NCI-H1105 treated with DMSO at 0.1 percent for 48 hours (cell line): Measurements from ENCODE around the gene PTPRN2.
"Not testable (repeated sequence)": the region's sequence is repeated elsewhere in the genome, so short reads cannot be mapped to it uniquely, and the experiment has no call there.

Experiments used
- DNase-seq: peaks from one replicate; lab custom pipeline; 2025; lab: John Stamatoyannopoulos, UW

Gene PTPRN2

DNA sequence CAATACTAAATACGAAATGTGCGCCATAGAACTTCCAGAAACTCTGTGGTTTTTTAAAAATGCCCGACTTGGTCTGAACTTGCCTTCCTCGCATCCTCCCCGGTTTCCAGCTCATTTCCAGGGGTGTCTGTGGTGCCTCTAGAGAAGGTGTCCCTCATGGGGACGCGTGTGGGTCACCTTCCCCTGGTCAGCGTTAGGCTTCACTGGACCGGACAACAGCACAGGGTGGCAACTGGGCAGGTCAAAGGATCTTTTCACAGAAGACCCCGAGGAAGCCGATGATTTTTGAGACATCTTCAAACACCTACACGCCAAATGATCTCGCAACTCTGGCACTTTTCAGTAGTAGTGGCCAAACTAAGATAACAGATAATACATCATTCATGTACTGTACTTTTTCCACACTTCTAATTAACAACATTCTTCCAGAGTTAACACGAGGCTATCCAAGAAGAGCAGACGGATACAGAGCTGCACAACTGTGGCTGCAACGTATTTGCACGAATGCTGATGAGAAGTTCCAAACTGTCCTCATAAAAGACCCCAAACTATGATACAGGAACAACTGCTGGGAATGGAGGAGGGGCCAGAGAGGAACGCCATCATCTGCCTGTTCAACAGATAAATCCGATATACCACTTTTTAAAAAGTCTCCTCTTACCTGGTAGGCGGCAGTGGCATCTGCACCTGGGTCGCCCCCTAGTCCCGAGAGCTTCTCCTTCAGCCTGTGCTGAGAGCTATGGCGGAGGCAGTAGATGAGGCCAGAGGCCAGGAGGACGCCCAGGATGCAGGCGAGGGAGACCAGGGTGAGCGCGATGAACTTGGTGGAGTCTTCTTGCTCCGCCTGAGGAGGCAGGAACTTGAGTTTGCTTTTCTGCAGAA is 905.3 kb downstream of the PTPRN2 start:
- no peak for DNase-seq

DNA sequence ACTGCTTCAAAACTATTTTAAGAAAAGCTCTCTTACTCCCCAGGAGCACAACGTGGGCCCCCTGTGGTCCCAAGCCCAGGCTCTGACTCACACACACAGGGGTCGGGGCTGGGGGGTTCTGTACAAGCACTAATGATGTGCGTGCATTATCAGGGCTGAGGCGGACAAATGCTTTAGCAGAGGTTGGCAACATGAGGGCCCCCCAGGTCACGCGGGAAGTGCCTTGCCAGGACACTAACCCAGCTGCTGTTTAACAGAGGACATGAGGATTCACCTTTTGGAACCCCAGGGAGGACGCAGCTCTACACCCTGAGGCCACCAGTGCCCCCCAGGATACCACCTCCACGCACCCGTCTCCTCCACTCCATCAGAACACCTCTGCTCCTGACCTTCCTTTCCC is 908.0 kb downstream of the PTPRN2 start:
- no peak for DNase-seq

DNA sequence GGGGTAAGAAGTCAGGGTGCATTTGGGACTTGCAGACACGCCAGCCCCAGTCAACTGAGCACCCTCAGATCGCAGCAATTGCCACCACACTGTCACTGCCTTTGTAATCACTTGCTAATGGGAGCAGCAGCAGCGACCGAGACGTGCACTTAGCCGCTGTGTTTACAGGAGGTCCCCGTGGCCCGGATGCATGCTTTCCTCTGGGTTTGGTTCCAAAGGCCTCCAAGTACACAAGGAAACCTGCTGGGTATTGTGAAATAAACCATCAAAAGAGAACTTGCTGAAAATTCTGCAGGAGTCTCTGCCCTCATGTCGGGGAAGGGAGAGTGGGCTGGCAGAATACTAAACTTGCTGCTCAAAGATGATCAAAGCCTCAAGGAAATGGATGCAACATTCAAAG is 909.1 kb downstream of the PTPRN2 start:
- no peak for DNase-seq

DNA sequence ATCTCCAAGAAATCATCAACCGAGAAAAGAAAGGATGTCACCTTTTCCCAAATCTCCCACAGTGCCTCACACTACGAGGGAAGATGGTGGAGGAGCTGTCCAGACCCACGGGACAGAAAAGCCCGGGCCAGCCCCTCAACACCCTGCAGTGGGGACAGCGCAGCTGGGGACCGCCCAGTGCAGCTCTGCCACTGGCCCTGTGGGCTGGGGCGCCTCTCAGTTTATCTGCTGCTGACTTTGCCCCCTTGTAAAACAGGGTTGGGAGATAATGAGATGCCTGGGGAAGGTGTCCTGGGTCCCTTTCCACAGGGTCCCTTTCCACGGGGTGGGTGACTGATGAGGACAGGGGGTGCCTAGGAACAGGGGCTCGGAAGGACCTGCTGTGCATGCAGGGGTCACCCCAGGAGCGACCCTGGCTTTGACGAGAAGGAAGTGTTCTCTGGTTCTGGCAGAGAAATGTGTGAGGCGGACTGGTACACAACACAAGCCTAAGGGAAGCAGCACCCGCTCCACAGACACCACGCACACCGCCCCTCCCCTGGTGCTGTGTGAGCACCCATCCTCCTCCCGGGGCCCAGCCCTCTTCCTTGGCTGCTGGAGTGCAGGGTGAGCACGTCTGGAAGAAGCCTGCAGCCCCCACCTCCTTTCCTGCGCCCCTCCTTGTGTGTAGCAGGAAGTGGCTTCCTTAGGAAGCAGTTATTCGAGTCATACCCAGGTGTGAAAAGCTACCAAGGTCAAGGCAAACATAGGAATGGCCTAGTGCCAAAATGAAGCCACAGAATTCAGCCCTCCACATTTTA is 911.0 kb downstream of the PTPRN2 start:
- no peak for DNase-seq

DNA sequence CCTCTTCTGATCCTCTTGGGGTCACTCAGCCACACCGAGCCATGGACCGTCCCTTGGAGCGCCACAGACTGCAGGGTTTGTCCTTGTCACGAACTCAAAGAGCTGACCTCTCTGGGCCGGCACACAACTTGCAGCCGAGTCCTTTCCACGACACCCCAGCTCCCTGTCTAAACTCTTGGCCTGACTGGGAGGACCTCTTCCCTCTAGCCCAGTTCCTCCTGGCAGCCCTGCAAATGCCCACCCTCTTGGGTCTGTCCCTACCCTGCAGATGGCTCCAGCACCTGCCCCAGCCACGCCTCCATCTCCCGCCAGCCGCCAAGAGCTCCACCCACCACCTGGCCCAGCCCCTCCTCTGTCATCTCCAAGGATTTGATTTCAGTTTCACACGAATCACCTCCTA is 911.6 kb downstream of the PTPRN2 start:
- no peak for DNase-seq

DNA sequence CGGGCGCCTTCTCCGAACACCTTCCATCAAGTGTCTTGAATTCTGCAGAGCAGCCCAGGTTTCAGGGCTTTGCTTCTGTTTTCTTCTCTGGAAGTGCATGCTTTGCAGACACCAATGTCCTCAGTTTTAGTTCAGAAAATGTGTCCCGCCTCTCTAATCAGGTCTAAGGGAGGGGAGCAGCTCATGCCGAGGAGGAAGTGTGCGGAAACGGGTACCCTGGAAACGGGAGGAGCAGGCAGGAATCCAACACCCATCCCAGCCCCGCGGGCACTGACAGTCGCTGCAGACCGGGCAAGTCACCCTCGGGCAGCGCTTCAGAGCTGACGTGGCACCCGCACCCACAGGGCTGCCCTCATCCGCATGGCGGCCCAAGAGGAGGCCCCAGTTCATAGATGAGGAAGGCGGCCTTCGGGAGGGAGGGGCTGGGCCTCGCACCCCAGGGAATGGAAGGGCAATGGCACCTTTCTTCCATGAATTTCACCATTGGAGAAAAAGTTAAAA is 912.1 kb downstream of the PTPRN2 start:
- DNase-seq: no peak

DNA sequence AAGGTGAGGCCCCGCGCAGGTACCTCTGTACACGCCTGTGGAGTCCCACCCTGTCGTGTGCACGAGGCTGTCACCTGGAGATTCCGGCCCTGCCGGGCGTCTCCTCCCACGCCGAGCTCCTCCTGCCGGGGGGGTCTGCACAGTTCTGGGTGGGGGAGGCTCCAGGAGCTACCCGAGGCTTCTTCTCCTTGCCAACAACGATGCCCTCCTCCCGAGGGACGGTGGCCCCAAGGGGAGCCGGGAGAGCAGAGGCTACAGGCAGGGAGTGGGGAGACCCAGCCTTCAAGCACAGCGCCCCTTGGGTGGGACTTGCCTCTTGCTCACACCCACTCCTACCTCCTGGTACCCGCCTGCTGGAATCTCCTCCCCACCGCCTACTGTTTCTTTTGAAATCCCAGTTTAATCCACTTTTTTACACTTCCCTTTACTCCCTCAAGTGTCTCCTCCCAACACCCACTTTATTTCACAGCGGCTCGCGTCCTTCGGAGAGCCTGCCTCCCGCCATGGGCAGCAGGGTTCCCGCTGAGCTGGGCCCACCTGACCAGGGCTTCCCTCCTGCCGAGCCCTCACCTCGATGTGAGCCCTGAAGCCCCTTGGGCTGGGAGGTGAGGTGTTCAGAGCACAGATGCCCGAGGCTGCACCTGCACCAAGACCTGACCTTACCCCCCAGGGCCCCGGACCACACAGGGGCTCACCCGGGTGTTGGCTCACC is 912.8 kb downstream of the PTPRN2 start:
- no peak for DNase-seq

DNA sequence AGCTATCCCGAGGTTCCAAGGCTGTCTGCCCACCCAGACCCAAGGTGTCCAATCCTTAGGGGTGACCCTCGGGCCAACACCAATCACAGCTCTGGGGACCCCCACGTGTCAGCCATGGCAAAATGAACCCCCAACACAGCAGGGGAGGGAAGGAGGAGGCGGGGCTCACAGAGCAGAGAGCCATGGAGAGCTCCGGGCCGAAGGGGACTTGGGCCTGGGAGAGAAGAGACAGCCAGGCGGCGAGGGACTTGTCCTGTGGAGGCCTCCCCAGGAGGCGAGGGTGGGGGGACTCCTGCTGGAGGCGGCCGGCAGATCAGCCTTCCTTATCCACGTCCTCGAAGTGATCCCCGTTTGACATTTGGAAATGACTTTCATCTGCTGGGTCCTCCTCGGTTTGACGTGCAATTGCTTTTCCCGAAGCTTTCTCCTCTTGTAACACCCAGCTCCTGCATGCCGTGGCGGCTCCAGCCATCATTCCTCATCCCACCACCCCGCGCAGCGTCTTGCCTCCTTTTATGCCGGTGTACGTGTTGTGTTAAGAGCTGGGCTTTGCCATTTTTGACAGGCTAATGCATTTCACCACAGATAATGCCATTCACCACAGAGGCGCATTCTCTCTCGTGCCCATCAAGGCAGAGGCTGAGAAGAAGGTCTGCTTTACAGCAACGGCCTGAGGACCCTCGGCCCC is 913.5 kb downstream of the PTPRN2 start:
- no peak for DNase-seq

DNA sequence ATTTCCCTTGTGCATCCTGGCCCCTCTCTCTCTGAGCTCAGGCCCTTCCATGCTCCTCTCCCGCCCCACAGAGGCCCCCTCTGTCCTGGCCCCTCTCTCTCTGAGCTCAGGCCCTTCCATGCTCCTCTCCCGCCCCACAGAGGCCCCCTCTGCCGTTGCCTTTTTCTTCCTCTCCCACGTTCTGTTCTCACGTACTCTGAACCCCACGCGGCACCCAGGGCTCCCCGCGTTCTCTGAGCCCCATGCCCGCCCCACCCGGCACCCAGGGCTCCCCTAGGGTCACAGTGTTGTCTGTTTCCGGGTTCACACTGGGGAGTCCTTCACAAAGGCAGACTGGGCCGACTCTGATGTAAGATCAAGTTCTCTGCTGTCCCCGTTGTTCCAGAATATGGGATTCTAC is 914.0 kb downstream of the PTPRN2 start:
- no peak for DNase-seq

DNA sequence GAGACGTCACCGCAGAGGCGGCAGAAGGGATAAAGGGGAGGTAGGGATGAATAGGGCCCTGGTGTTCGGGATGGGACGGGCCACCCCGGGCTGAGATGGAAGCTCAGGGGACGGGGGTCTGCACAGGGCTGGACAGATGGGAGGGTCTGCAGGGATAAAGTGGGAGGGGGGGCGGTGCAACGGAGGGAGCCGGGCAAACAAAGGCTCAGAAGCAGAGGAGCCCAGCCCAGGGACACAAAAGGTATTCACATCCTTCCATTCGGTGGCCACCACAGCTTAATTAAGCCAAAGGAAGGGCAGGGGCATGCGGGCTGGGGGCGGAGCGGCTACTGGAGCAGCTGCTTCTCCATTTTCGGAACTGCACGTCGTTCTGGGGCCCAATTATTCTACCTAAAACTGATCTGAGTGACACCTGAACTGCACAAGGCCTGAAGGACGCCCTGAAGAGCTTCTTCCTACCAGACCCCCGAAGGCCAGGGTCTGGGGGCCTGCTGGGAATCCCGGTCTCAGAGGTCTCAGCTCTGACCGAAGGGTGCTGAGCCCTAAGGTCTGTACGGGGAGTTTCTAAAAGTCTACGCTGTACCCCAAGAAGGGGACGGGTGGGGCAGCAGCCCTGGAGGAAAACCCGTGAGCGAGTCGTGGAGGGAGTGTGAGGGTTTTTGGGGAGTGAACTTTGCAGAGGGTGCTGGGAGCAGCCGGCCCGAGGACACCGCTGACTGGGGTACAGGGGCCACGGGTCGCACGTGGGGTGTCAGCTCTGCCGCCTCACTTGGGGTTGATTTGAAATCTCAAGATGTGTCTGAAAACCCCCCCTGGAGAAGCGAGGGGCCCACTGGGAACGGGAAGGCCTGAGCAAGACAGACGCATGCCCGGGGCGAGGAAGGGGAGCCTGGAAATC is 916.0 kb downstream of the PTPRN2 start:
- DNase-seq: no peak

DNA sequence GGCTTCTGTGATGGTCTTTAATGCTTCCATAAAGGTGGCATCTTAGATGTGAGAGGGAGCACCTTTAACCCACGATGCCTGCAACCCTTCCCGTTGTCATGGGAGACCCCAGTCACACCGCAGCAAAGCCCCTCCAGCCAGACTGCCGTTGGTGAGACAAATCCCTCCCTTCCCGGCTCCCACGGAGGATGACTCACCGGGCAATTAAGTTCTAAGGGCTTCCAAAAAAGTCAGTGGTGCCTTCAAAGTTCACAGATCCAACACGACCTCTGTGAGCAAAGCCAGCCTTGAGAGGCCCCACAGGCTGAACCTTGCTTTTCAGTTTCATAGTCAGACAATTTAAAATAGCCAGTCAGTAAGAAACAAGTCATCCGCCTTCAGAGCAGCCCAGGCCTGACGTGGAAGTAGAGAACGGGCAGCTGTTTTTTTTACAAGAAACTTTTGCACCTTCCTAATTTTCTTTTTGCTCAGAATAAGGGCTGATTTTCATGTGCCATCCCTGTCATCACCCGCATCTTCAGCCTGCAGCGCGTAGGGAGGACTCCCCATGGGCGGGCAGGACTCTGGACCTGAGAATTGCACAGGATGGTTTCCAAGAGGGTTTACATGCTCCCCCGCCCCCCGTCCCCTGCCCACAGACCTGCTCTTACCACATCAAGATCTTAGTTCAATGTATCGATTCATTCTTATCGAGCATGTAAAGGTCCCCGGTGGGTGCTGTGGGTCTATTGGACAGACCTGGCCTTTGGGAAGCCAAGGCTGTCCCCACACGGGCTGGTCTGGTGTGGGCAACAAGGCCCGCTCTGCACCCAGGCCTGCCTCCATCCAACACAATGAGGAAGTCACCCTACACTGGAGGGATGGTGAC is 916.9 kb downstream of the PTPRN2 start:
- DNase-seq: no peak

DNA sequence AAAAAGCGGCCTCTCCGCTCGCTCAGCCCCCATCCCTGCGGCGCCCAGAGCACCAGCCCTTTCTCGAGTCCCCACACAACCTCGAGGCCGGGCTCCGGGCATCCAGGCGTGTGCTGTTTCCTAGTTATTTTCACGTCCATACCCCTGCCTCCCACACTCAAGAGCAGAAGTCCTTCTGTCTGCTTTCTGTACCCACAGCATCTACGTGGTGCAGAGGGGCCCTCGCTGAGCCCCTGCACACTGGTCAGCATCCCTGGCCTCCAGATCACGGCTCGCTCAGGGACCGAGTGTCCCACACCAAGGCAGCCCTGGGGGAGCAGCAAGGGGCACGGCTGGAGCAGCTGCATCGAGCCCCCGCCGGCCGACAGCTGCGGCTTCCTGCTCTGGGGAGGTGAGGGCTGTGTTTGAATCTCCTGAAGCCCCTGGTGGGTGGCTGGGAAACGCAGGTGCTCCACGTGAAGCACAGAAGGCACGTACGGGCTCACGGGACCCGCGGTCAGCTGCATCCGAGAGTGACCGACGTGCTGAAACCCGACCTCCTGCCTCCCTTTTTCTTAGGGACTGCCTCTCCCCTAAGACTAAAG is 917.8 kb downstream of the PTPRN2 start:
- no peak for DNase-seq

DNA sequence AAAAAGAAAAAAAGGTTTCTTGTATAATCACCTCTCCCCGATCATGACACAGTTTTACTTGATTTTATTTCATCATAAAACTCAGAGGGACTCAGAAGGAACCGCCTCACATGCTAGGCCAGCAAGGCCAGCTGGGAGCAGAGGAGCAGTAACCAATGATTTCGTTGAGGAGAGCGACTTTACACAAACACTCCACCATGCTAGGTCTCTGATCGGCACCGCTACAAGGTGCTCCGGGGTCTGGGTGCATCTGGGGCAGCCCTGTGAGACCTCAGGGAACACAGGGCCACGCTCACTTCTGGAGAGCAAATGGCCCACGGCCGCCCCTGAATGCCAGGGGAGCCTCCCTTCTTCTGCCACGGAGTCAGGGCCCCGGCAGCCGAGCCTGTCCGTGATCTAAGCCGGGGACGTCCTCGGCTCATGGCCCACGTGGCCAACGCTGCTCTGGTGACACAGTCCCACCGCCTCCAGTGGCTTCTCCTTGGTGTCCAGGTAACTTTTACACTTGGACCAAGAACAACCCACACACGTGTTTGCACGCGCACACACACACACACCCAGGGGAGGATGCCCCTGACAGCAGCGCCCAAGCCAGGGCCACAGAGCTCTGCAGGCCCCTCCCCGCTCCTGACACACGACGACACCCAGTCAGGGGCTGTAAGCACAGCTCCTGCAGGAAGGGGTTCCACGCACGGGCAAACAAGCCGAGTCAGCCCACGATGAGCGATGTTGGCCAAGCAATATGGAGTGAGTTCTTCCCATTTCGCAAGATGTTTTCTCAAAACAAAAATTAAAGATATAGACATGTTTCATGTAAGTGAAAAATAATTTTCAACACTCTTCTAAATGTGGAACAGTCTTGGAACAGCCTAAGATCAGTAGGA is 918.5 kb downstream of the PTPRN2 start:
- DNase-seq: no peak

DNA sequence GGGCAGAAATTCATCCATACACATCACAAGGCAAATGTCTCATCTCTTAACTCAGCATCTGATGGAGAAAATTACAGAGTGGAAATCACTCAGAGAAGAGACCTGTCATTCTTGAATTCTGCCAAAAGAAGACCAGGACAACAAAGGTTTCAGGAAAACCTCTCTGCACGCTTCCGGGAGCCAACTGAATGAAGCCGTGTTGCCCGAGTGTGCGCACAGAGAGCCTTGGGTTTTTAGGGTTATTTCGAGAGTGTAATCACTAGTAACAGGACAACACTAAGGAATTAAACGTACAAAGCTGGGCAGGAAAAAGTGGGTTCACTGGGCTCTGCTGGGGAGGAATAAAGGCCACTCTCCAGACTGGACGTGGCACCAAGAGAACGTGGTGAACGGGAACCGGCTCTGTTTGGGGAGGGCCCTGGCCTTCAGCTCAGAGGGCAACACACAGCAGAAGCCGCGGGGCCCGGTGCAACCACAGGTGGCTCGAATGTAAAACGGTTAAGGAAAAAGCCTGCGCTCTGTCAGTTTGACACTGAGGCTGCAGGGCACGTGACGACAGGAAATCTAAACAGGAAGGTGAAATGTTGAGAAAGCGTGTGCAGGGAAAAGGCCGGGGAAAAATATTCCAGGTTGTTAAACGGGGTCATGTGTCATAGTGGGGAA is 919.3 kb downstream of the PTPRN2 start:
- no peak for DNase-seq

DNA sequence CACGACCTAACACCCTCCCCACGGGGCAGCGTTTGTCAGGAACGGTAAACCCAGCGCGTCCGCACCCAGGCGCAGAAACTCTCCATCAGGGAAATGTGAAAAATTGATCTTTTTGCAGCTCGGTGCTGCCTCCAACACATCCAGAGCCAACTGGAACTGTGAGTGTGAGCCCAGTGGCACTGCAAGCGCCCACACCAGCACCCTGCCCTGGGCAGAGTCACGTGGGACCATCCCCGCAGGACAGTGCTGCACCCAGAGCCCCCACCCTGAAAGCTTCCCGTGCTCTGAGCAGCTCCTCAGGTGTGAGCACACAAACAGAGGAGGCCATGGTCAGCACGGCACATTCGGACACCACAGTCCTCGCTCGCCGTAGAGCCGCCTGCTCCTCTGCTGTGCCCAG is 919.9 kb downstream of the PTPRN2 start:
- DNase-seq: no peak

DNA sequence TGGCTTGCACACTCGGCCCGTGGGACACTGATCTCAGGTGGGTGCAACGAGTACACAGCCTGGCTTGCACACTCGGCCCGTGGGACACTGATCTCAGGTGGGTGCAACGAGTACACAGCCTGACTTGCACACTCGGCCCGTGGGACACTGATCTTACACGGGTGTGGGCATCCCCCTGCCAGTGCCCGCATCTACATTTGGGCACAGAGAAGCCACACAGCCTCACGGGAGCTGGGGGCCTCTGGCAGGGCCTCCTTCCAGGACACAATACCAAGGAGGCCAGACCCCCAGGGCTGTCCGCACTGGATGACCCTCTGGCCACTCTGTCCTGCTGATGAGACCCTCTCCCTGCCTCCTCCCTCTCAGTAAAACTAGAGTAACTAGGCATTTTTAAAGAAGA is 920.4 kb downstream of the PTPRN2 start:
- no peak for DNase-seq

DNA sequence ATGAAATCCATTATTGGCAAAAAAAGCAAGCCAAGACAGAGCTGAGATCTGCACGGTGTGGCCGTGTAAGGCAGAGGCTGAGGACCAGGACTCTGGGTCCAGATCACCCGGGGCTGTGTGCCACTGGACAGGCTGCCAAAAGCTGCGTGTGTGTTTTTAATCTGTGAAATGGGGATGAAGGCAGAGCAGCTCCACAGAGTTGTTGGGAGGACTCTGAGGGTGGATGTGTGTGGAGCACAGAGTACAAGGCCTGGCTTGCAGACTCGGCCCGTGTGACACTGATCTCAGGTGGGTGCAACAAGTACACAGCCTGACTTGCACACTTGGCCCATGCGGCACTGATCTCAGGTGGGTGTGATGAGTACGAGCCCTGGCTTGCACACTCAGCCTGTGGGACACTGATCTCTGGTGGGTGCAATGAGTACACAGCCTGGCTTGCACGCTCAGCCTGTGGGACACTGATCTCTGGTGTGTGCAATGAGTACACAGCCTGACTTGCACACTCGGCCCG is 921.0 kb downstream of the PTPRN2 start:
- DNase-seq: no peak

DNA sequence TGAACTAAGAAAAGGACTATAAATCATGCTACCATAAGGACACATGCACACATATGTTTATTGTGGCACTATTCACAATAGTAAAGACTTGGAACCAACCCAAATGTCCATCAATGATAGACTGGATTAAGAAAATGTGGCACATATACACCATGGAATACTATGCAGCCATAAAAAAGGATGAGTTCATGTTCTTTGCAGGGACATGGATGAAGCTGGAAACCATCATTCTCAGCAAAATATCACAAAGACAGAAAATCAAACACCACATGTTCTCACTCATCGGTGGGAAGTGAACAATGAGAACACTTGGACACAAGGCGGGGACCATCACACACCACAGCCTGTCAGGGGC is 922.0 kb downstream of the PTPRN2 start:
- DNase-seq: not testable (repeated sequence)
